AG10803 (cell line): ENCODE data around the gene DDX4.
A peak's percentile ranks its signal among the peaks of the same experiment; 100 is the strongest.

Experiments used
- DNase-seq: peaks from one replicate; pipeline ENCODE4 v3.0.0; 2010; ENCODE audit warnings: low read depth
- H3K4me3 ChIP-seq: 2 replicates; pipeline ENCODE4 v1.5.1; 2011; ENCODE audit warnings: mild to moderate bottlenecking, low read length, control low read depth
- TF ChIP-seq, protein P1 (sequence below): conservative IDR thresholded peaks from 2 replicates; pipeline ENCODE4 v1.5.1; 2011; ENCODE audit warnings: mild to moderate bottlenecking, low read length, control low read depth, inconsistent platforms

DDX4 gene

DNA sequence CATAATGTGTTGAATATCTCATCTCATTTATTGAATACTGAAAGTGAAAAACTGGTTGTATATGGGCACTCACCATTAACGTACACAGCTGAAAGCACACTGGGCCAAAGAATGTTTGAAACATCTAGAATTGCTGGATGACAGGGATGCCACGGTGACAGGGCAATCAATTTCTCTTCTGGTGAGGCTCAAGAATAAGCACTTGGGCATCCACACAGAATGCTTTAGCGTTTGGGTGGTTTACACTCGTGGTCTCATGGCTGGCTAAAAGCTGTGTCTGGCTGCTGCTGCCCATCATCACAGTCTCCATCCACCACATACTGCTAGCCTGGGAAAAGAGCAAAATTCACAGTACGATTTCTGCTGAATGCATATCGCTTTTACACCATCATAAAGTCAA, 82.6 kb downstream of the DDX4 start:
- TF ChIP-seq, protein P1, sequence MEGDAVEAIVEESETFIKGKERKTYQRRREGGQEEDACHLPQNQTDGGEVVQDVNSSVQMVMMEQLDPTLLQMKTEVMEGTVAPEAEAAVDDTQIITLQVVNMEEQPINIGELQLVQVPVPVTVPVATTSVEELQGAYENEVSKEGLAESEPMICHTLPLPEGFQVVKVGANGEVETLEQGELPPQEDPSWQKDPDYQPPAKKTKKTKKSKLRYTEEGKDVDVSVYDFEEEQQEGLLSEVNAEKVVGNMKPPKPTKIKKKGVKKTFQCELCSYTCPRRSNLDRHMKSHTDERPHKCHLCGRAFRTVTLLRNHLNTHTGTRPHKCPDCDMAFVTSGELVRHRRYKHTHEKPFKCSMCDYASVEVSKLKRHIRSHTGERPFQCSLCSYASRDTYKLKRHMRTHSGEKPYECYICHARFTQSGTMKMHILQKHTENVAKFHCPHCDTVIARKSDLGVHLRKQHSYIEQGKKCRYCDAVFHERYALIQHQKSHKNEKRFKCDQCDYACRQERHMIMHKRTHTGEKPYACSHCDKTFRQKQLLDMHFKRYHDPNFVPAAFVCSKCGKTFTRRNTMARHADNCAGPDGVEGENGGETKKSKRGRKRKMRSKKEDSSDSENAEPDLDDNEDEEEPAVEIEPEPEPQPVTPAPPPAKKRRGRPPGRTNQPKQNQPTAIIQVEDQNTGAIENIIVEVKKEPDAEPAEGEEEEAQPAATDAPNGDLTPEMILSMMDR = no peak
- no peak overlapping the region for H3K4me3 ChIP-seq
- DNase-seq = peak; percentile 6

DNA sequence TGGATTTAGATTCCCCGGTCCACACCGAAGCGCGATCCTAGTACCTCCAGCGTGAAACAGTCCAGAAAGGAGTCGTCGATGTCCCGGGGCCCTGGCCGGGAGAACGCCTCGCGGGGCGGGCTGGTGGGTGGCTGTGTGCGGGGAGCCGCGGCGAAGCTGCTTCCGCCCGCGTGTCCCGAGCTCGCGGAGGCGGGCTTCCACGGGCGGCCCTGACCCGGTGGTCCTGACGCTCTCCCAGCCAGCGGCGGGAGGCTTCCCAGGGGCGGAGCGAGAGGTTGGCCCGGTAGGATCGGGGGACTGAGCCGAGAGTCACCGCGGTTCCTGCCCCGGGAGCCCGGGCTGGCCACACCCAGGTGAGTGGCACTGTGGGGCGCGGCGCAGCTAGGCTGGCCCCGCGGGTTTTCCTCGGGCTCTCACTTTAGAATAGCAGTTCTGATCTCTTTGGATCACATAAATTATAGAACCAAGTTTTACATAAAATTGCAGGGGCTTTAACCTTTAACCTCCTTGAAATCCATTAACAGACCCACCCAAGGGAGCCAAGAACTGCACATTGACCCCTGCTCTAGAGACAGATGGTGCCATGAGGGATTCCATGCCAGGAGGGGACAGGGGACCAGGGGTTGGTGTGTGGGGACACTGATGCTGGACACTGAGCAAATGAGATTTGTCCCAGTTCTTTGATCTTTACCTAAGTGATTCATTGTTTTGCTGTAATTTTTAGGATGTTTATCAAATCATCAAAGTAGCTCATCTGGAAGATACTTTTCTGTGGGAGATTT, 84.1 kb downstream of the DDX4 start:
- H3K4me3 ChIP-seq = peak overlapping the region; percentile 40
- TF ChIP-seq, protein P1 = no peak
- DNase-seq = no peak

DNA sequence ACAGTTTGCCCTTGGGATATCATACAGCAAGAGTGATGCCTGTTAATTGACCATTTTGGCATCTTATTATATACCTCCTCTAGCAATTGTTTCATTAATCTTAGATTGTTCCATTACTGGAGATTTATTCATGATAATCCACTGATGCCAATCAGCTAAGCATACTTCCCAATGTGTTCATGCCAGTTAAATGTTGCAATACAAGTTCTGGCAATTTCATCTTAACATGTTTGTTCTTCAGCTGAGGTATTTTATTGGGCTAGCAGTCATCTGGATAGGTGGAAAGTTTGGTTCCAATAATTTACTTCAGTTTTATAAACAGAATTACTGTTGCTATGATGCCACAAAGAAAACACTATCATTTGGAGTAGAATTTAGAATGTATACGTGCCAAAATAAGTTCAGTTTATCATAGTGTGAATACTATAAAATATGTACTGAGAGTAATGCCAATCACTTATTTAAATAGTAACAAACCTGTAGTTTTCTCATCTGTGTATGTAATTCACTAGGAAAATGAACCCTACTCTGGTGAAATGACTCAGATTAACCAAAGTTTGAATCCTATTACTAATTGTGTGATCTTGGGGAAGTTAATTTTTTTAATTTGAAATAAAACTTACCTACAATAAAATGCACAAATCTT, 85.4 kb downstream of the DDX4 start:
- H3K4me3 ChIP-seq = no peak overlapping the region
- TF ChIP-seq, protein P1 = no peak
- no peak for DNase-seq

DNA sequence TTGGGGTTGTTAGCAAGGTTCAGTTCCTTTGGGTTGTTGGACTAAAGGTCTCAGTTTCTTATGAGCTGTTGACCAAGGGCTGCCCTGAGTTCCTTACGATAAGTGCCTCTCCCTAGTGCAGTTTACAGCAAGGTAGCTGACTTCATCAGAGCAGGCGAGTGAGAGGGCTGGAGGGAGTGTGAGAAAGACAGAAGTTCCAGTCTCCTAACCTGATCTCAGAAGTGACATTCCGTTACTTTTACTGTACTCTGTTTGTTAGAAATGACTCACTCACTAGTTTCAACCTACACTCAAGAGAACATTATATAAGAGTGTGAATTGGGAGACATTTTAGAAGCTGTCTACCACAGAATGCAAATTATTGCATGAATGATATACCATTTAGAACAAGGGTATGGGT, 92.1 kb downstream of the DDX4 start:
- TF ChIP-seq, protein P1 = no peak
- DNase-seq = no peak
- H3K4me3 ChIP-seq = no peak overlapping the region

DNA sequence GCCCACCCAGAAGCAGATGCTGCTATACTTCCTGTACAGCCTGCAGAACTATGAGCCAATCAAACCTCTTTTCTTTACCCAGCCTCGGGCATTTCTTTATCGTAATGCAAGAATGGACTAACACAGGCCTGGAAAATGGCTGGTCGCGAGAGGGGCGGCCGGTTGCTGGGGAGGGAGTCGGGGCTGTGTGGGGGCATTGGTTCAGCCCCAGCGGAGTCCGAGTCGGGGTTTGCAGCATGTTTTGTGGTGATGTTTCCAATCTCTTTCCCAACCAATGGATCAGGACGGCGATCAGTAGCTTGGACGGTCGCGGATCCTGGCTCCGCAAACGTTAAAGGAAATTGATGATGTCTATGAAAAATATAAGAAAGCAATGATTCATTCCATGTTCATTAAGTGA, 94.6 kb downstream of the DDX4 start:
- no peak for DNase-seq
- TF ChIP-seq, protein P1 = no peak
- H3K4me3 ChIP-seq = no peak overlapping the region

DNA sequence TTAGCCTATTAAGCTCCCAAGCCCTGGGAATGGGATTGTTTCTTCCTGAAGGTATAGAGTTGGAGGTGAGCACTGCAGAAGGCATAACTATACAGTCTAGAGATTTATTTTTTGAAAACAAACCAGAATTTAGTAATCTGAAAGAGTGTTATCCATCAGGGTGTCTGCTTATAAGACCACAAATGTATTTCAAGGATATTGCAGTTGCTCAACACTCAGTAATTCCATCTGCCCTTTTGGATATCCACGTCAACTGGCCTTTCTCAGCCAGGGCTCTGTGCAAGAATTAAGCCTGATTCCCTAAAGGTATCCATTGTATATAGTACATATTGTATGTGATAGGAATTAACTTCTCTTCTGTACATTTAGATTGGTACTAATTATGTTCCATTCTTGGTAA, 98.3 kb downstream of the DDX4 start:
- DNase-seq = no peak
- TF ChIP-seq, protein P1 = no peak
- no peak overlapping the region for H3K4me3 ChIP-seq

DNA sequence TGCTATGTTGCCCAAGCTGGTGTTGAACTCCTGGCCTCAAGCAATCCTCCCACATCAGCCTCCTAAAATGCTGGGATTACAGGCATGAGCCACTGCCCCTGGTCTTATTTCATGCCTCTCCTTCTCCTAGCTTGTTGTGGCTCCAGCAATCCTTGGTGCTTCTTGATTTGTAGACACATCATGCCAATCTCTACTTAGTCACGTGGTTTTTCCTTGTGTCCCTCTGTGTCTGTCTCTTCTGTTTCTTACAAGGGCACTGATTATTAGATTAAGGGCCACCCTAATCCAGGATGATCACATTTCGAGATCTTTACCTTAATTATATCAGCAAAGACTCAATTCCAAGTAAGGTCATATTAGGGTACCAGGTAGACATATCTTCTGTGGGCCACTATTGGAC, 104.1 kb downstream of the DDX4 start:
- no peak overlapping the region for H3K4me3 ChIP-seq
- TF ChIP-seq, protein P1 = no peak
- DNase-seq = no peak
